Measurements from ENCODE around the gene KLHDC7B. TPM values are rescaled to one million over a fixed set of nuclear protein-coding genes. Genes with fewer than 3 reads are reported as not detected.
A peak's percentile ranks its signal among the peaks of the same experiment; 100 is the strongest.
"Not testable (repeated sequence)": the region's sequence is repeated elsewhere in the genome, so short reads cannot be mapped to it uniquely, and the experiment has no call there.

Gene KLHDC7B
- total RNA-seq, 2 donors from 2014 or later: not detected

GRCh38 chr22:50535113-50535512, 10.6 kb upstream of the KLHDC7B start:
- Histone ChIP-seq H3K27ac (no peak overlapping the region), H3K4me3 (no peak overlapping the region), H3K4me1 (peaks cover 0 to 35% of the 10 kb centered on the region in 2 donors), H3K9me3 (no peaks in the 10 kb centered on the region), H3K27me3 (peaks cover 0 to 7% of the 10 kb centered on the region in 2 donors), H3K36me3 (no peaks in the 10 kb centered on the region)
- DNase-seq (ENCODE audit: low spot score): no peak
- no peak for TF ChIP-seq CTCF (IDR thresholded peaks at IDR 0.05)

GRCh38 chr22:50536226-50536625, 9.5 kb upstream of the KLHDC7B start:
- Histone ChIP-seq H3K9me3 (no peaks in the 10 kb centered on the region), H3K36me3 (no peaks in the 10 kb centered on the region), H3K27me3 (peaks cover 0 to 4% of the 10 kb centered on the region in 2 donors), H3K4me3 (no peak overlapping the region), H3K27ac (no peak overlapping the region), H3K4me1 (peaks cover 0 to 24% of the 10 kb centered on the region in 2 donors)
- no peak for DNase-seq (ENCODE audit: low spot score)
- TF ChIP-seq CTCF (IDR thresholded peaks at IDR 0.05): no peak

GRCh38 chr22:50537765-50538164, 7.9 kb upstream of the KLHDC7B start:
- no peak for TF ChIP-seq CTCF (IDR thresholded peaks at IDR 0.05)
- no peak for DNase-seq (ENCODE audit: low spot score)
- H3K9me3 ChIP-seq: no peaks in the 10 kb centered on the region
- H3K4me3 ChIP-seq: no peak overlapping the region
- peaks cover 0 to 9% of the 10 kb centered on the region in 2 donors for H3K4me1 ChIP-seq
- no peaks in the 10 kb centered on the region for H3K27me3 ChIP-seq
- no peaks in the 10 kb centered on the region for H3K36me3 ChIP-seq
- H3K27ac ChIP-seq: peak overlapping the region; percentile 20 to 78

GRCh38 chr22:50540381-50540780, 5.3 kb upstream of the KLHDC7B start:
- H3K27me3 ChIP-seq: no peaks in the 10 kb centered on the region
- H3K4me1 ChIP-seq: peaks cover 0 to 21% of the 10 kb centered on the region in 2 donors
- H3K36me3 ChIP-seq: no peaks in the 10 kb centered on the region
- no peak overlapping the region for H3K4me3 ChIP-seq
- no peak for DNase-seq (ENCODE audit: low spot score)
- H3K27ac ChIP-seq: peak overlapping the region in 1 of 2 donors; percentile 85
- H3K9me3 ChIP-seq: no peaks in the 10 kb centered on the region
- no peak for TF ChIP-seq CTCF (IDR thresholded peaks at IDR 0.05)

- DNase-seq (ENCODE audit: low spot score): peak; percentile 77
- not testable (repeated sequence) for H3K27me3 ChIP-seq, H3K36me3 ChIP-seq, H3K4me3 ChIP-seq, H3K9me3 ChIP-seq
- Histone ChIP-seq H3K27ac (peak overlapping the region; percentile 46 to 52), H3K4me1 (peaks cover 0 to 21% of the 10 kb centered on the region in 2 donors)
These were observed 4.1 kb upstream of the KLHDC7B start for GRCh38 chr22:50541667-50542026.

- Histone ChIP-seq H3K4me3 (no peak overlapping the region), H3K4me1 (peaks cover 0 to 21% of the 10 kb centered on the region in 2 donors), H3K9me3 (no peaks in the 10 kb centered on the region), H3K36me3 (no peaks in the 10 kb centered on the region), H3K27ac (no peak overlapping the region), H3K27me3 (peaks cover 0 to 10% of the 10 kb centered on the region in 2 donors)
- no peak for TF ChIP-seq CTCF (IDR thresholded peaks at IDR 0.05)
- DNase-seq (ENCODE audit: low spot score): no peak
These were observed 3.2 kb upstream of the KLHDC7B start for GRCh38 chr22:50542416-50542927.
